Ishikawa (cell line): ENCODE data around the gene JADE1.
A peak's percentile ranks its signal among the peaks of the same experiment; 100 is the strongest.

Experiments used
- CEBPB ChIP-seq: IDR thresholded peaks from 2 replicates; pipeline ENCODE4 v1.6.1; 2012
- CREB1 ChIP-seq: IDR thresholded peaks from 2 replicates; pipeline ENCODE4 v1.6.1; 2012; ENCODE audit warnings: low read depth
- EGR1 ChIP-seq: IDR thresholded peaks from 2 replicates; pipeline ENCODE4 v1.6.1; 2012
- EP300 ChIP-seq: IDR thresholded peaks from 2 replicates; pipeline ENCODE4 v1.6.1; 2012; ENCODE audit warnings: borderline replicate concordance
- FOXM1 ChIP-seq: IDR thresholded peaks from 2 replicates; pipeline ENCODE4 v1.6.1; 2012; ENCODE audit warnings: low read depth, borderline replicate concordance
- NFIC ChIP-seq: IDR thresholded peaks from 2 replicates; pipeline ENCODE4 v1.6.1; 2012
- RAD21 ChIP-seq: IDR thresholded peaks from 2 replicates; pipeline ENCODE4 v1.6.1; 2012; ENCODE audit warnings: low read depth
- TAF1 ChIP-seq: IDR thresholded peaks from 2 replicates; pipeline ENCODE4 v1.6.1; 2012; ENCODE audit warnings: low read depth, mild to moderate bottlenecking
- TCF12 ChIP-seq: IDR thresholded peaks from 2 replicates; pipeline ENCODE4 v1.6.1; 2012; ENCODE audit warnings: low read depth
- TEAD4 ChIP-seq: IDR thresholded peaks from 2 replicates; pipeline ENCODE4 v1.6.1; 2012
- YY1 ChIP-seq: IDR thresholded peaks from 2 replicates; pipeline ENCODE4 v1.6.1; 2012; ENCODE audit warnings: low read depth
- ZBTB7A ChIP-seq: IDR thresholded peaks from 2 replicates; pipeline ENCODE4 v1.6.1; 2012; ENCODE audit warnings: low read depth
- TF ChIP-seq, protein P1 (sequence below): IDR thresholded peaks from 2 replicates; pipeline ENCODE4 v1.6.1; 2012; ENCODE audit warnings: low read depth, mild to moderate bottlenecking
- TF ChIP-seq, protein P2 (sequence below): IDR thresholded peaks from 2 replicates; pipeline ENCODE4 v1.6.1; 2012
- TF ChIP-seq, protein P3 (sequence below): IDR thresholded peaks from 2 replicates; pipeline ENCODE4 v1.6.1; 2012

JADE1 gene

DNA sequence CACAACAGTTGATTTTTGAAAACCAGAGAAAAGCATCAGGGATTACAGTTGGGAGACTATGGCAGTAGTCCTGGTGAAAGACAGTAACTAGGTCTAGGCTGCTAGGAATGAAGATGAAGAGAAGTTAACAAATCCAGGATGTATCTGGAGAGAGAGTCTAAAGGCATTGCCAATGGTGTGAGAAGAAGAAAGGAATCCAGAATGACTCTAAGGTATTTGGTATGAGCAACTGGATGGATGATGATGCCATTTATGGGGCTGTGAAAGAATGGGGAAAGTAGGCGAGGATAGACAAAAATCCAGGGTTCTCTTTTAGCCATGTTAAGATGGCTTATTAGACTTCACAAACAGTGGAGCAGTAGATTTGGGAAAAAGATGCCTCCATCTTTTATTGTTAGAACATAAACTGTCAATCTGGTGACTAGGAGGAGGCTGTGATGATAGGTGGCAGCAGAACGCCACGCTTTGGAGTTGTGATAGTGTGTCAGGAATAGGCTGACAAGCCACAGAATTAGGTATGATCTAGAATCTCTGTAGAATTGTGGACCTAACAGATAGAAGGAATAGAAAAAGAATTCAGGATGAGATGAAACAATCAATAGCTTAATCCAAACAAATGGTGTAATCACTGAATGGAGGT is 27.3 kb upstream of the JADE1 start:
- no peak for TF ChIP-seq EP300
- peak; percentile 68 for TF ChIP-seq RAD21

- TF ChIP-seq CEBPB: no peak
- no peak for TF ChIP-seq YY1
- no peak for TF ChIP-seq CREB1
- no peak for TF ChIP-seq TAF1
- TF ChIP-seq RAD21: no peak
- TF ChIP-seq, protein P1, sequence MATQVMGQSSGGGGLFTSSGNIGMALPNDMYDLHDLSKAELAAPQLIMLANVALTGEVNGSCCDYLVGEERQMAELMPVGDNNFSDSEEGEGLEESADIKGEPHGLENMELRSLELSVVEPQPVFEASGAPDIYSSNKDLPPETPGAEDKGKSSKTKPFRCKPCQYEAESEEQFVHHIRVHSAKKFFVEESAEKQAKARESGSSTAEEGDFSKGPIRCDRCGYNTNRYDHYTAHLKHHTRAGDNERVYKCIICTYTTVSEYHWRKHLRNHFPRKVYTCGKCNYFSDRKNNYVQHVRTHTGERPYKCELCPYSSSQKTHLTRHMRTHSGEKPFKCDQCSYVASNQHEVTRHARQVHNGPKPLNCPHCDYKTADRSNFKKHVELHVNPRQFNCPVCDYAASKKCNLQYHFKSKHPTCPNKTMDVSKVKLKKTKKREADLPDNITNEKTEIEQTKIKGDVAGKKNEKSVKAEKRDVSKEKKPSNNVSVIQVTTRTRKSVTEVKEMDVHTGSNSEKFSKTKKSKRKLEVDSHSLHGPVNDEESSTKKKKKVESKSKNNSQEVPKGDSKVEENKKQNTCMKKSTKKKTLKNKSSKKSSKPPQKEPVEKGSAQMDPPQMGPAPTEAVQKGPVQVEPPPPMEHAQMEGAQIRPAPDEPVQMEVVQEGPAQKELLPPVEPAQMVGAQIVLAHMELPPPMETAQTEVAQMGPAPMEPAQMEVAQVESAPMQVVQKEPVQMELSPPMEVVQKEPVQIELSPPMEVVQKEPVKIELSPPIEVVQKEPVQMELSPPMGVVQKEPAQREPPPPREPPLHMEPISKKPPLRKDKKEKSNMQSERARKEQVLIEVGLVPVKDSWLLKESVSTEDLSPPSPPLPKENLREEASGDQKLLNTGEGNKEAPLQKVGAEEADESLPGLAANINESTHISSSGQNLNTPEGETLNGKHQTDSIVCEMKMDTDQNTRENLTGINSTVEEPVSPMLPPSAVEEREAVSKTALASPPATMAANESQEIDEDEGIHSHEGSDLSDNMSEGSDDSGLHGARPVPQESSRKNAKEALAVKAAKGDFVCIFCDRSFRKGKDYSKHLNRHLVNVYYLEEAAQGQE: no peak
- TF ChIP-seq EGR1: no peak
- no peak for TF ChIP-seq FOXM1
Observed at GRCh38 chr4:128782875-128783614, 26.5 kb upstream of the JADE1 start.

GRCh38 chr4:128787509-128788311 is 21.8 kb upstream of the JADE1 start:
- no peak for TF ChIP-seq TEAD4
- TF ChIP-seq, protein P2, sequence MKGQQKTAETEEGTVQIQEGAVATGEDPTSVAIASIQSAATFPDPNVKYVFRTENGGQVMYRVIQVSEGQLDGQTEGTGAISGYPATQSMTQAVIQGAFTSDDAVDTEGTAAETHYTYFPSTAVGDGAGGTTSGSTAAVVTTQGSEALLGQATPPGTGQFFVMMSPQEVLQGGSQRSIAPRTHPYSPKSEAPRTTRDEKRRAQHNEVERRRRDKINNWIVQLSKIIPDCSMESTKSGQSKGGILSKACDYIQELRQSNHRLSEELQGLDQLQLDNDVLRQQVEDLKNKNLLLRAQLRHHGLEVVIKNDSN: no peak
- no peak for TF ChIP-seq EGR1
- 0 out of 2 replicates have a peak, but pooled peaks have one; percentile 36 for TF ChIP-seq NFIC
- no peak for TF ChIP-seq FOXM1

GRCh38 chr4:128793859-128794672 is 15.4 kb upstream of the JADE1 start:
- no peak for TF ChIP-seq TCF12
- no peak for TF ChIP-seq TEAD4
- TF ChIP-seq, protein P1: no peak
- TF ChIP-seq CEBPB: no peak
- TF ChIP-seq RAD21: no peak
- TF ChIP-seq FOXM1: no peak

GRCh38 chr4:128796934-128797333 is 12.6 kb upstream of the JADE1 start:
- TF ChIP-seq TEAD4 (no peak), FOXM1 (no peak), CREB1 (no peak), YY1 (no peak), NFIC (no peak), RAD21 (no peak), TAF1 (no peak), TCF12 (no peak), EP300 (no peak), CEBPB (no peak), ZBTB7A (no peak), EGR1 (no peak)
- TF ChIP-seq, protein P3, sequence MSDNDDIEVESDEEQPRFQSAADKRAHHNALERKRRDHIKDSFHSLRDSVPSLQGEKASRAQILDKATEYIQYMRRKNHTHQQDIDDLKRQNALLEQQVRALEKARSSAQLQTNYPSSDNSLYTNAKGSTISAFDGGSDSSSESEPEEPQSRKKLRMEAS: no peak
- TF ChIP-seq, protein P2: no peak
- TF ChIP-seq, protein P1: no peak
